Measurements from ENCODE around the gene LATS2. TPM values are rescaled to one million over a fixed set of nuclear protein-coding genes. Genes with fewer than 3 reads are reported as not detected.
A peak's percentile ranks its signal among the peaks of the same experiment; 100 is the strongest.

The LATS2 gene
- total and polyA plus RNA-seq, 12 donors = 9.7 to 46.1 (median 25.2) TPM

- Histone ChIP-seq H3K4me3 (no peak overlapping the region), H3K27me3 (no peaks in the 10 kb centered on the region), H3K9me3 (no peaks in the 10 kb centered on the region), H3K4me1 (peaks cover 0 to 43% (median 26%) of the 10 kb centered on the region in 9 donors), H3K36me3 (no peaks in the 10 kb centered on the region), H3K27ac (no peak overlapping the region)
- no peak for DNase-seq
- 87 to 94% methylated on average over 20 of the region's 20 CpGs for WGBS, 2 donors
- intact Hi-C loops (cut with DNase I) = loop anchor here in 1 of 10 donors (10.0 kb wide), 1 partner anchor 48 kb away; no protein-coding TSS in a partner anchor
- no peak for ATAC-seq
- TF ChIP-seq CTCF (IDR thresholded peaks at IDR 0.05) = no peak
These were observed 15.8 kb upstream of the LATS2 start for GRCh38 chr13:21077076-21077787.

- intact Hi-C loops (cut with DNase I) = loop anchor here in 1 of 10 donors (10.0 kb wide), 1 partner anchor 49 kb away; no protein-coding TSS in a partner anchor
These were observed 14.9 kb upstream of the LATS2 start for GRCh38 chr13:21076253-21076652.

GRCh38 chr13:21075379-21076249 is 14.2 kb upstream of the LATS2 start:
- H3K4me1 ChIP-seq = peaks cover 0 to 46% (median 26%) of the 10 kb centered on the region in 9 donors
- no peaks in the 10 kb centered on the region for H3K9me3 ChIP-seq
- H3K4me3 ChIP-seq = peak overlapping the region; percentile 36 to 74 (median 62)
- 3 to 4% methylated on average over 43 to 53 of the region's 64 CpGs for WGBS, 2 donors
- H3K27me3 ChIP-seq = no peaks in the 10 kb centered on the region
- ATAC-seq (peak; percentile 61 to 81 (median 74)), DNase-seq (peak; percentile 41 to 48)
- no peaks in the 10 kb centered on the region for H3K36me3 ChIP-seq
- TF ChIP-seq CTCF (IDR thresholded peaks at IDR 0.05) = no peak
- H3K27ac ChIP-seq = peak overlapping the region; percentile 65 to 88 (median 73)
- intact Hi-C loops (cut with DNase I) = loop anchor here in 1 of 10 donors (10.0 kb wide), 1 partner anchor 49 kb away; no protein-coding TSS in a partner anchor

More at GRCh38 chr13:21076253-21076652, 14.9 kb upstream of the LATS2 start:
- Histone ChIP-seq H3K36me3 (no peaks in the 10 kb centered on the region), H3K4me3 (peak overlapping the region in 9 of 10 donors; percentile 41 to 74 (median 63)), H3K27me3 (no peaks in the 10 kb centered on the region), H3K9me3 (no peaks in the 10 kb centered on the region), H3K4me1 (peaks cover 0 to 49% (median 26%) of the 10 kb centered on the region in 9 donors), H3K27ac (peak overlapping the region in 3 of 10 donors; percentile 72 to 86 (median 72))
- WGBS, 2 donors = 75% methylated on average over 18 of the region's 18 CpGs
- no peak for TF ChIP-seq CTCF (IDR thresholded peaks at IDR 0.05)
- DNase-seq (no peak), ATAC-seq (peak in 1 of 8 donors; percentile 9)

GRCh38 chr13:21075011-21075378 is 13.6 kb upstream of the LATS2 start:
- WGBS, 2 donors = 26 to 47% methylated on average over 9 of the region's 9 CpGs
- H3K9me3 ChIP-seq = no peaks in the 10 kb centered on the region
- H3K4me1 ChIP-seq = peaks cover 0 to 44% (median 19%) of the 10 kb centered on the region in 9 donors
- DNase-seq (peak in 1 of 2 donors; percentile 32), ATAC-seq (peak; percentile 49 to 82 (median 60))
- H3K27me3 ChIP-seq = no peaks in the 10 kb centered on the region
- peak overlapping the region; percentile 65 to 88 (median 73) for H3K27ac ChIP-seq
- no peak for TF ChIP-seq CTCF (IDR thresholded peaks at IDR 0.05)
- H3K36me3 ChIP-seq = no peaks in the 10 kb centered on the region
- peak overlapping the region in 9 of 10 donors; percentile 41 to 74 (median 63) for H3K4me3 ChIP-seq
- intact Hi-C loops (cut with DNase I) = loop anchor here in 1 of 10 donors (10.0 kb wide), 1 partner anchor 50 kb away; no protein-coding TSS in a partner anchor
